ENCODE data around the gene KBTBD3.

KBTBD3 gene

GRCh38 chr11:106076919-106077608, at the start of gene KBTBD3:
Gene KBTBD3 (minus strand): TSS chr11:106077347. CDS start chr11:106059097, 18,250 bp downstream.
- peak; percentile 89 to 96 (median 94) for DNase-seq

- DNase-seq, result no peak
These were observed 44.6 kb upstream of the KBTBD3 start for GRCh38 chr11:106121570-106122320.

DNA sequence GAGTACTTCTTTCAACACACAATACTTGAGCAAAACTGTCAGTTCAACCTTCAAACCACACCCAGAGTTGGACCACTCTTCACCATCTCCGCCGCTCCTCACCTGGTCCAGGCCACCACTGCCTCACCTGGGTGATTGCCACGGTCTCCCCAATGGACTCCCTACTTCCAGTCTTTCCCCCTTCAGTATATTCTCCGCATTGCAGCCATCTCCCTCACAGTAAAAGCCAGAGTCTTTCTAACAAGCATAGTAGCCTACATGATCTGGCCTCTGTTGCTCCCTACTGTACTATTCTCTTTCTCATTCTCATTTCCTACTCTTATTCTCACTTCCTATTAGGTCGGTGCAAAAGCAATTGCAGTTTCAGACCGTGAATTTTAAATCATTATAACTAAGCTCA, 28.8 kb upstream of the KBTBD3 start:
- no peak for DNase-seq

- DNase-seq, result no peak
These were observed 24.7 kb upstream of the KBTBD3 start for GRCh38 chr11:106101819-106102218.

DNA sequence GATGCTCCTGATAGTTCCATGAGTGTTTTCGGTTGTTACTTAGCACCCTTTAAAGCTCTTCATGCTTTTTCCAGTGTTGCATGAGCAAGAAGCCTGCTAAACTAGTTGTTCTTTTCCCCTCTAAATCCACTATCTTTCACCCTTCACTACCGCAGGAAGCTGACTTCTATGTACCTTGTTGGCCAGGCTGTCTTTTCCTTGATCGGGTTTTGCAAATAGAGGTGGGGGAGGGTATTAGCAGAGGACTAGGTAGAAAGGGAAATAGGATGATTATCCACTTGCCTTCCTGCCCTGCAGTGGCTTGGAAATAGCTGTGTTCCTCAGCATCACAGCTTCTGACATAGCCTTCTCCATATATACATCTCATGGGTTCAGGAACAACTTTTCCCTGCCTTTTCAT, 24.2 kb upstream of the KBTBD3 start:
- DNase-seq, result no peak

GRCh38 chr11:106098893-106099553, 21.9 kb upstream of the KBTBD3 start:
- DNase-seq, result no peak

- no peak for DNase-seq
These were observed 15.3 kb upstream of the KBTBD3 start for GRCh38 chr11:106092446-106092845.

- no peak for DNase-seq
These were observed 14.5 kb upstream of the KBTBD3 start for GRCh38 chr11:106091480-106092123.

DNA sequence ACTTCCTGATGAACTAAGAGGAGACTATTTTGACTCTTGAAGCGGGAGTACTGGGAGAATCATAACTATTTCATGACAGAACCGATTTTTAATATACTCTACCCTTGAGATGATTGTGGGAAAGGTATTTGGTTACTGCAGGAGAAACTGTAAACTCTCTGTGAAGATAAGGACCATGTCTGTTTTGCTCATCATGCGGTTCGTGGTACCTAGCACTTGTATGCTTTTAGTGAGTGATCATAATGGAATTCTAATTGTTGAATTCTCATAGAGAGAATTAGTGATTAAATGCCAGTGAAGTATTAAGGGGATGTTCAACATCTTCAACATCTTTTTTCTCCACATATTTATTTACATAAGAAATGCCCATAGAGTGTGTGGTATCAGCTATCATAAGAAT, 11.7 kb upstream of the KBTBD3 start:
- DNase-seq, result no peak

GRCh38 chr11:106087815-106088435, 10.8 kb upstream of the KBTBD3 start:
- peak in 1 of 4 experiments; percentile 20 for DNase-seq

DNA sequence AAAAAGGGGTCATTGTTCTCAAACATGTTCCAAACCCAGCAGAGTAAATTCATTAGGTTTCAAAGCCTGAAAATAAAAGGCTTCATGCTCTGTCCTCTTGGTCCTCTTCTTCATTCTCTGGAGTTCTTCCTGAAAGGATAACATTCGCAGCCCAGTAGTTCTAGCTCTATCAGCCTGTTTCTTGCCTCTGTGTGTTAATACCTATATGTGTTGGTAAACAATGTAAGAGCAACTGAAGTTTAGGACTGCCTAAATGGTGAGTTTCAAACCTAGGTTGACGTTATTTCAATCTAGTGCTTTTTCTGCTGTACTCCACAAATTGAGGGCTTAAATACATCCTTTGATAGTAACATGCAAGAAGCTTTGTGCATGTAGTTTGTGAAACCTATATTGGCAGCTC, 9.7 kb upstream of the KBTBD3 start:
- no peak for DNase-seq

DNA sequence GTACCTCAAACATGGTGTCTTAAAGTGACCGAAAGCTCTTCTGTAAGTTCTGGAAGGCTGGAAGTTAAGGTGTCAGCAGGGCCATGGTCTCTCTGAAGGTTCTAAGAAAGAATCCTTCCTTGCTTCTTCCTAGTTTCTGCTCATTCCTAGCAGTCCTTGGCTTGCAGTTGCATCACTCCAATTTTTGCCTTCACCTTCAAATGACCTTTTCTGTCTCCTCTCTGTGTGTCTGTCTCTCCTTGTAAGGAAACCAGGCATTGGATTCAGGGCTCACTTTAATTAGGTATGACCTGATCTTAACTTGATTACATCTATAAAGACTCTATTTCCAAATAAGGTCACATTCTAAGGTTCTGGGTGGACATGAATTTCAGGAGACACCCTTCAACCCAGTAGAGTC, 9.0 kb upstream of the KBTBD3 start:
- DNase-seq, result no peak

DNA sequence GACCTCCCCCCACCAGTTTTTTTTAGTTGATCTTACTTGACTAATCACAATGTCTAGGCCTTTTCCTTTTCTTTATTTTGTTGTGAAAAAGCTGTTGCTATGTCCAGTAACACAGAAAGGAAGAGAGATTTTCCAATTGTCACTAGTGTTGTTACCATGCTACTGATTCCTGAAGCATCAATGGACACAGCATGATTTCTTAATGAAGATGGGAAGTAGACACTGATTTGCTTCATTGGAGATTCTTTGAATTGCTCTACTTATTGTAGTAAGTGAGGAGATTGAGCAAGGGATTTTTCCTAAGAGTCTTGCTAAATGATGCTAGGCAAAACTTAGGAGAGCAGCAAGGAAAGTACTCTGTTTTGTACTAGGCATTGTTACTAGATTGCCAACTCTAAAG, 4.9 kb upstream of the KBTBD3 start:
- no peak for DNase-seq

DNA sequence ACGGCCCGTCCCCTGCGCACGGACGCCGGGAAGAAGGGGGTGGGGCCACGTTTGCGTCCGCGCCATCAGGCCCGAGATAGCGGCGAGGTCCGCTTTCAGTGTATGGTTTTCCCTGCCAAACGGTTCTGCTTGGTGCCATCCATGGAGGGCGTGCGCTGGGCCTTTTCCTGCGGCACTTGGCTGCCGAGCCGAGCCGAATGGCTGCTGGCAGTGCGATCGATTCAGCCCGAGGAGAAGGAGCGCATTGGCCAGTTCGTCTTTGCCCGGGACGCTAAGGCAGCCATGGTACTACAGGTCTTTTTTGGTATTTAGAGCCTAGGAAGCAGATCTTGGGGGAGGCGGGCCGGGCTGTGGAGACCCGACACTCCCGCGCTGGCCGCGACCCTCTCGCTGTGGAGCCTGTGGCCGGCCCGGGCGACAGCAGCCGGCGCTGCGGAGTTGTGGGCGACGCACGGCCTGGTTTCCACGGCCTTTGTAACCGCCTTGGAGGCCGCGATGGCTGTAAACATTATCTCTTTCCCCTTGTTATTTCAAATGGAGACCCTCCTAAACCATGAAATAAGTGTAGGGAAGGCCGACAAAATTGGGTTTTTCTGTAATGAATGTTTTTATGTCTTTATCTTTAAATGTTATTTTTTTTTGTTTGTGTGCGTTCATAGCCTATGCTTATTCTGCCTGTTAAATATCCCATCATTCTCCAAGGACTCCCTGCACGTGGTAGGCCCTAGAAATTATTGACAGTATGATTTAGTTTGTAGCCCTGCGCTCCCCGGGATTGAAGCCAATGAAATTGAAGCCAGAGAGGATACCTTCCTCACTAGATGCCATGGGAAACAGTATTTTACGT, 685 bp upstream of the KBTBD3 start, which contains the start of gene AASDHPPT:
AASDHPPT (plus strand) TSS at position 54 of the 847 bp plus-strand sequence; CDS start at position 103, 49 bp downstream.
- DNase-seq, result no peak

GRCh38 chr11:106076171-106076918, 802 bp downstream of the KBTBD3 start:
- no peak for DNase-seq

DNA sequence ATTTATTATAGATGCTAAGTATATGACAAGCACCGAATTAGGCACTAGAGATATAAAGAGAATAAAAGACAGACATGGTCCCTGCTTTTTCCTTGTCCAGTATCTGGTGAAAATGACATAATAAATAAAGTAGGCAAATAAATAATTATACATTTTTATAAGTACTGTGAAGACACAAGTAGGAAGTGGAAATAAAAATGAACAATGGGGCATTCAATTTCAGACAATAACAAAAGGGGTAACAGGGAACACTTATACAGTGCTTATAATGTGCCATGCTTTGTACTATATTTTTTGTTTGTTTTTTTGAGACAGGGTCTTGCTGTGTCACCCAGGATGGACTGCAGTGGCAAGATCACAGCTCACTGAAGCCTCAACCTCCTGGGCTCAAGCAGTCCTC, 4.3 kb downstream of the KBTBD3 start:
- no peak for DNase-seq

- DNase-seq, result no peak
These were observed 6.5 kb downstream of the KBTBD3 start for GRCh38 chr11:106070606-106071005.

DNA sequence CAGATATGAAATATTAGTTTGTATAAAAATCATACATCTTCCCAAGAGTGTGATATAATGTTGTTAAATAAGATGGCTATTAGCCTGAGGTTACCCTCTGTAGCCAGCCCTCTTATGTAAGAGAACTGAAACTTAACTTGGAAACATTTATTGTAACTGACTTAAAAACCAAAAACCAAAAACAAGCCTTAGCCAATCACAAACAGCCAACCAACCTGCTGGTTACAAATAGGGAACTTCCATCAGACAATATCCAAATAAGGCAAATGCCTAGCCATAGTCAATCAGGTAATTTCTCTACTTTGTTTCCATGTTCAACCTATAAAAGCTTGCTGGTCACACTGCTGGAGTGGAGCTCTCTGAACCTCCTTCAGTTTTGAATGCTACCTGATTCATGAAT, 14.1 kb downstream of the KBTBD3 start:
- no peak for DNase-seq

DNA sequence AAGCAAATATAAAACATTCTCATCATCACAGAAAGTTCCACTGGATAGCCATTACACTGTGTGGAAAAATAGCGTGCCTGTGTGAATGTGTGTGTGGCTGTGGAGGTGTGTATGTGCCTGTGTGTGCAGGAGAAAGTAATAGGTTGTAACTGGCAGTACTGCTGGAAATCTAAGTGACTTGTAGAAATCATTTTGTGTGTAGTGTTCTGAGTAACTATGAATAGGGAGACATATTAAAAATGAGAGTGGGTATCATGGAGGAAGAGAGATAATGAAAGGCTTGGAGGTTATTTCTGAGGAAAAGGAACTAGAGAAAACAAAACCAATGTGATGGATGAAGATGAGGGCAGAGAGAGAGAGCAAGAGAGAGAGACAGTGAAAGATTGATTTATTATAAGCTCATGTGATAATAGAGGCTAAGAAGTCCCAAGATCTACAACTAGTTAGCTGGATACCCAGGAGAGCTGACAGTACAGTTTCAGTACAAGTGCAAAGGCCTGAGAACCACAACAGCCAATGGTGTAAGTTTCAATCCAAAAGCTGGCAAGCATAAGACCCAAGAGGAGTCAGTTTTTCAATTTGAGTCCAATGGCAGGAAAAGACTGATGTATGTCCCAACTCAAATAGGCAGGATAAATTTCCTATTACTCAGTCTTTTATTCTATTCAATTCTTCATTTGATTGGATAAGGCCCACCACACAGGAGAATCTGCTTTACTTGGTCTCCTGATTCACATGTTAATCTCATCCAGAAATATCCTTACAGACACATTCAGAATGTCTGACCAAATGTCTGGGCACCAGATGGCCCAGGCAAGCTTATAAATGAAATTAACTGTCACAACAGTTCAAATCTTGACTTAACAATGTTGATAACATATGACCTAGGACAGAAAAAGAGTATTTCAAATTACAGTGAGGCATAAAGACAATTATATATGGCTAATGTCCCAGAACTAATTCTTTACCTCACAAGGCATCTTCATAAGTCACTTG, 14.9 kb downstream of the KBTBD3 start:
- no peak for DNase-seq

Measured in activated CD4-positive, CD25-positive, alpha-beta regulatory T cell (primary cell).